ENCODE results near the gene NEK5.

The NEK5 gene

DNA sequence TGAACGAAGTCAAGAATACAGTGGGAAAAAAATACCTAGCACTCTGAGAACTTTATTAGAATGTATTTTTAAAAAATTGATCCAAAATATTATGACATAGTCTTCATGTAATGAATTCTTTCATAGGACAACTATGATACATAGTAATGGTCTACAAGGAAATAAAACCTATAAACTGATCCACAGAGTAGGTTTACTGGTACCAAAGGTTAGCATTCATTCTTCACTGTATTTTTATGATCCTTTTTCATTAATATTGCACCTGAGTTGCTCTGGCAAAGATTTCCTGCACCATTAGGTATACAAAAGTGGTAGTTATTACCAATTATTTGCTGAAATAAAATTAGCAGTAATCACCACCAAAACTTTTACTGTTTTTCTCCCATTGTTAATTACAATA lies 26.3 kb upstream of the NEK5 start:
- Histone ChIP-seq H3K4me3 (ENCODE audit: insufficient read depth, low read length, poor library complexity, severe bottlenecking) (no peak overlapping the region), H2AFZ (ENCODE audit: low read depth, low read length, severe bottlenecking) (no peak overlapping the region), H3F3A (ENCODE audit: insufficient read depth) (no peaks in the 10 kb centered on the region), H3K36me3 (ENCODE audit: low read length) (no peaks in the 10 kb centered on the region), H3K4me2 (ENCODE audit: low read depth, low read length, poor library complexity, severe bottlenecking) (no peak overlapping the region), H3K79me2 (ENCODE audit: insufficient read depth, low read length) (no peaks in the 10 kb centered on the region), H3K9me3 (ENCODE audit: insufficient read depth, low read length) (no peaks in the 10 kb centered on the region), H3K27ac (ENCODE audit: low read depth, low read length) (no peak overlapping the region), H3K27me3 (ENCODE audit: low read length) (no peaks in the 10 kb centered on the region), H3K9ac (ENCODE audit: low read length) (no peak overlapping the region), H3K9me2 (replicated peaks; ENCODE audit: insufficient read depth, low read length) (no peaks in the 10 kb centered on the region), H4K20me1 (ENCODE audit: low read depth, low read length) (no peaks in the 10 kb centered on the region)
- TF ChIP-seq CTCF (IDR thresholded peaks at IDR 0.05; ENCODE audit: insufficient read depth, low read length, poor library complexity, severe bottlenecking) = no peak

DNA sequence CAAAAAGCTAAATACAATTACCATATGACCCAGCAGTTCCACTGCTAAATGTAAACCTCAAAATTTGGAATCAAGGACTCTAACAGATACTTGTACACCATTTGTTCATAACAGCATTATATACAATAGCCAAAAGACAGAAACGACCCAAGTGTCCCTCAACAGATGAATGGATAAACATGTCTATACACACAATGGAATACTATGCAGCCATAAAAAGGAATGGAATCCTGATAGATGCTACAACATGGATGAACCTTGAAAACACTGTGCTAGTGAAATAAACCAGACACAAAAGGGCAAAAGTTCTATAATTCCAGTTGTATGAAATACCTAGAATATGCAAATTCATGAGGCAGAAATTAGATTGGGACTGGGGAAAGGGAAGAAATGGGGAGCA lies 18.4 kb upstream of the NEK5 start:
- no peaks in the 10 kb centered on the region for H4K20me1 ChIP-seq (ENCODE audit: low read depth, low read length)

GRCh38 chr13:52141299-52141698 lies 12.4 kb upstream of the NEK5 start:
- no peaks in the 10 kb centered on the region for H3K36me3 ChIP-seq (ENCODE audit: low read length)
- no peaks in the 10 kb centered on the region for H3K79me2 ChIP-seq (ENCODE audit: insufficient read depth, low read length)
- no peaks in the 10 kb centered on the region for H3K9me3 ChIP-seq (ENCODE audit: insufficient read depth, low read length)
- H3K9me2 ChIP-seq (replicated peaks; ENCODE audit: insufficient read depth, low read length) = no peaks in the 10 kb centered on the region
- no peaks in the 10 kb centered on the region for H4K20me1 ChIP-seq (ENCODE audit: low read depth, low read length)
- H3K4me2 ChIP-seq (ENCODE audit: low read depth, low read length, poor library complexity, severe bottlenecking) = no peak overlapping the region
- no peaks in the 10 kb centered on the region for H3K27me3 ChIP-seq (ENCODE audit: low read length)
- no peak overlapping the region for H2AFZ ChIP-seq (ENCODE audit: low read depth, low read length, severe bottlenecking)
- H3K4me3 ChIP-seq (ENCODE audit: insufficient read depth, low read length, poor library complexity, severe bottlenecking) = no peak overlapping the region
- H3K9ac ChIP-seq (ENCODE audit: low read length) = no peak overlapping the region
- no peaks in the 10 kb centered on the region for H3F3A ChIP-seq (ENCODE audit: insufficient read depth)
- no peak for TF ChIP-seq EZH2phosphoT487 (conservative IDR thresholded peaks at IDR 0.05; ENCODE audit: low read length)
- no peak for TF ChIP-seq CTCF (IDR thresholded peaks at IDR 0.05; ENCODE audit: insufficient read depth, low read length, poor library complexity, severe bottlenecking)
- H3K27ac ChIP-seq (ENCODE audit: low read depth, low read length) = no peak overlapping the region

More for the DNA sequence above, 18.4 kb upstream of the NEK5 start:
- Histone ChIP-seq H3K9ac (ENCODE audit: low read length) (no peak overlapping the region), H3K4me2 (ENCODE audit: low read depth, low read length, poor library complexity, severe bottlenecking) (no peak overlapping the region), H3K27ac (ENCODE audit: low read depth, low read length) (no peak overlapping the region), H3K9me2 (replicated peaks; ENCODE audit: insufficient read depth, low read length) (no peaks in the 10 kb centered on the region), H3K9me3 (ENCODE audit: insufficient read depth, low read length) (no peaks in the 10 kb centered on the region), H3F3A (ENCODE audit: insufficient read depth) (no peaks in the 10 kb centered on the region), H2AFZ (ENCODE audit: low read depth, low read length, severe bottlenecking) (no peak overlapping the region), H3K79me2 (ENCODE audit: insufficient read depth, low read length) (no peaks in the 10 kb centered on the region), H3K4me3 (ENCODE audit: insufficient read depth, low read length, poor library complexity, severe bottlenecking) (no peak overlapping the region), H3K36me3 (ENCODE audit: low read length) (no peaks in the 10 kb centered on the region), H3K27me3 (ENCODE audit: low read length) (no peaks in the 10 kb centered on the region)
- TF ChIP-seq CTCF (IDR thresholded peaks at IDR 0.05; ENCODE audit: insufficient read depth, low read length, poor library complexity, severe bottlenecking) (no peak), EZH2phosphoT487 (conservative IDR thresholded peaks at IDR 0.05; ENCODE audit: low read length) (no peak)

- H3K4me3 ChIP-seq (ENCODE audit: insufficient read depth, low read length, poor library complexity, severe bottlenecking) = no peak overlapping the region
- no peaks in the 10 kb centered on the region for H3K9me2 ChIP-seq (replicated peaks; ENCODE audit: insufficient read depth, low read length)
- H4K20me1 ChIP-seq (ENCODE audit: low read depth, low read length) = no peaks in the 10 kb centered on the region
- H3K9ac ChIP-seq (ENCODE audit: low read length) = no peak overlapping the region
- no peaks in the 10 kb centered on the region for H3F3A ChIP-seq (ENCODE audit: insufficient read depth)
- no peak overlapping the region for H3K27ac ChIP-seq (ENCODE audit: low read depth, low read length)
- H3K9me3 ChIP-seq (ENCODE audit: insufficient read depth, low read length) = no peaks in the 10 kb centered on the region
- no peak for TF ChIP-seq CTCF (IDR thresholded peaks at IDR 0.05; ENCODE audit: insufficient read depth, low read length, poor library complexity, severe bottlenecking)
- no peak for TF ChIP-seq EZH2phosphoT487 (conservative IDR thresholded peaks at IDR 0.05; ENCODE audit: low read length)
- H3K4me2 ChIP-seq (ENCODE audit: low read depth, low read length, poor library complexity, severe bottlenecking) = no peak overlapping the region
- no peaks in the 10 kb centered on the region for H3K36me3 ChIP-seq (ENCODE audit: low read length)
- H3K79me2 ChIP-seq (ENCODE audit: insufficient read depth, low read length) = no peaks in the 10 kb centered on the region
- no peak overlapping the region for H2AFZ ChIP-seq (ENCODE audit: low read depth, low read length, severe bottlenecking)
- no peaks in the 10 kb centered on the region for H3K27me3 ChIP-seq (ENCODE audit: low read length)
These were observed 8.6 kb upstream of the NEK5 start for GRCh38 chr13:52137489-52137888.
